CD4-positive, alpha-beta memory T cell (primary cell): Measurements from ENCODE around the gene DGKZ. TPM values are rescaled to one million over a fixed set of nuclear protein-coding genes. Genes with fewer than 3 reads are reported as not detected.
A peak's percentile ranks its signal among the peaks of the same experiment; 100 is the strongest.

Source experiments
- CTCF ChIA-PET: fragments of 350-600 bp; sonication (Branson Sonifier 250); formaldehyde crosslinking; loops from one replicate; lab custom pipeline; 2021; ENCODE audit warnings: inconsistent platforms; ENCODE audit not compliant: partially characterized antibody; lab: Charles Lee
- POLR2A ChIA-PET: fragments of 350-600 bp; sonication (Branson Sonifier 250); formaldehyde crosslinking; loops from one replicate; lab custom pipeline; 2021; ENCODE audit not compliant: partially characterized antibody; lab: Charles Lee
- DNase-seq, 5 donors: peaks; one replicate each; pipeline versions ENCODE4 v3.0.0 to v3.0.0-alpha.2; 2020 to 2022; ENCODE audit warnings: mixed read lengths in 1 of 5
- H3K27ac ChIP-seq: one replicate; pipeline ENCODE4 v1.7.0; 2013; ENCODE audit warnings: low read depth, low read length
- H3K27me3 ChIP-seq: 2 replicates; pipeline ENCODE4 v1.7.0; 2013; ENCODE audit warnings: mild to moderate bottlenecking, low read length, moderate library complexity; ENCODE audit not compliant: insufficient read depth
- H3K36me3 ChIP-seq: 2 replicates; pipeline ENCODE4 v1.7.0; 2013; ENCODE audit warnings: mild to moderate bottlenecking, low read length, moderate library complexity; ENCODE audit not compliant: insufficient read depth
- H3K4me1 ChIP-seq: 2 replicates; pipeline ENCODE4 v1.7.0; 2013; ENCODE audit warnings: mild to moderate bottlenecking, low read length, moderate library complexity; ENCODE audit not compliant: insufficient read depth
- H3K4me3 ChIP-seq, 2 donors: one replicate each; pipeline ENCODE4 v1.7.0; 2013; ENCODE audit warnings: low read length in 2 of 2, mild to moderate bottlenecking in 1 of 2
- H3K9me3 ChIP-seq, 2 donors: one replicate each; pipeline ENCODE4 v1.7.0; 2013; ENCODE audit warnings: low read length in 2 of 2, control low read depth in 1 of 2; ENCODE audit not compliant: control insufficient read depth in 1 of 2
- H3K27ac Mint-ChIP-seq, 7 donors: one replicate each; pipeline ENCODE4 v1.8.0; 2020 to 2021; ENCODE audit warnings: mixed read lengths in 7 of 7, mild to moderate bottlenecking in 6 of 7, inconsistent platforms in 3 of 7, moderate library complexity in 3 of 7
- H3K27me3 Mint-ChIP-seq, 2 donors: one replicate each; pipeline ENCODE4 v1.8.0; 2020 to 2021; ENCODE audit warnings: mixed read lengths in 2 of 2
- H3K36me3 Mint-ChIP-seq, 2 donors: one replicate each; pipeline ENCODE4 v1.8.0; 2020 to 2021; ENCODE audit warnings: mixed read lengths in 2 of 2, inconsistent platforms in 1 of 2, mild to moderate bottlenecking in 1 of 2
- H3K4me1 Mint-ChIP-seq, 4 donors: one replicate each; pipeline ENCODE4 v1.8.0; 2020 to 2021; ENCODE audit warnings: mixed read lengths in 4 of 4, mild to moderate bottlenecking in 1 of 4
- H3K4me3 Mint-ChIP-seq, 8 donors: one replicate each; pipeline ENCODE4 v1.8.0; 2020 to 2021; ENCODE audit warnings: mixed read lengths in 8 of 8, mild to moderate bottlenecking in 7 of 8, moderate library complexity in 6 of 8, inconsistent platforms in 3 of 8
- H3K9me3 Mint-ChIP-seq, 8 donors: one replicate each; pipeline ENCODE4 v1.8.0; 2020 to 2021; ENCODE audit warnings: mixed read lengths in 8 of 8, mild to moderate bottlenecking in 5 of 8, inconsistent platforms in 3 of 8, moderate library complexity in 1 of 8
- intact Hi-C: fragments of 100-400 bp; cut with micrococcal nuclease; formaldehyde crosslinking; loops from one replicate; pipeline ENCODE4 v1.15.1; 2023
- polyA plus RNA-seq, 2 donors: library from polyadenylated mRNA; unstranded; fragments of 300-500 nt; fragmentation: Illumina TruSeq; gene quantifications; one replicate each; pipeline ENCODE4 v1.2.3, GENCODE V29; 2021
- total RNA-seq, 2 experiments: library from RNA; stranded (reverse); gene quantifications; one replicate each; pipeline ENCODE4 v1.2.3, GENCODE V29; 2021

The DGKZ gene
- total and polyA plus RNA-seq, 4 experiments from 2014 or later, result 34.8 to 235 (median 154) TPM

- H3K4me1 Mint-ChIP-seq, result peaks cover 47 to 94% (median 75%) of the 10 kb centered on the region in 4 donors
- Histone ChIP-seq H3K4me3 (peak overlapping the region in 1 of 2 donors; percentile 4), H3K27ac (peak overlapping the region; percentile 27), H3K36me3 (no peaks in the 10 kb centered on the region), H3K9me3 (no peaks in the 10 kb centered on the region), H3K4me1 (peaks cover 86% of the 10 kb centered on the region), H3K27me3 (no peaks in the 10 kb centered on the region)
- peak in 1 of 5 donors; percentile 55 for DNase-seq
- peak overlapping the region in 6 of 7 donors; percentile 55 to 92 (median 80) for H3K27ac Mint-ChIP-seq
- H3K9me3 Mint-ChIP-seq, result peaks cover 0 to 2% (median 0%) of the 10 kb centered on the region in 8 donors
- H3K36me3 Mint-ChIP-seq, result peaks cover 0 to 8% of the 10 kb centered on the region in 2 donors
- peak overlapping the region in 6 of 8 donors; percentile 2 to 62 (median 54) for H3K4me3 Mint-ChIP-seq
- ChIA-PET CTCF (interaction anchor here (1.1 to 17.9 kb wide), 7 partner anchors 10 to 104 kb away, joined by 3 to 469 read pairs (median 4); no protein-coding TSS in a partner anchor), POLR2A (interaction anchor here (0.6 to 14.6 kb wide), 5 partner anchors 9 to 222 kb away, joined by 3 to 262 read pairs (median 6); no protein-coding TSS in a partner anchor)
- intact Hi-C loops, result no loop called here
- H3K27me3 Mint-ChIP-seq, result peaks cover 0 to 2% of the 10 kb centered on the region in 2 donors
Observed at GRCh38 chr11:46342239-46342638, 5.0 kb upstream of the DGKZ start.

- Histone ChIP-seq H3K9me3 (no peaks in the 10 kb centered on the region), H3K27me3 (no peaks in the 10 kb centered on the region), H3K4me3 (no peak overlapping the region), H3K27ac (no peak overlapping the region), H3K4me1 (peaks cover 77% of the 10 kb centered on the region), H3K36me3 (no peaks in the 10 kb centered on the region)
- peaks cover 0 to 2% (median 0%) of the 10 kb centered on the region in 8 donors for H3K9me3 Mint-ChIP-seq
- H3K36me3 Mint-ChIP-seq, result peaks cover 0 to 8% of the 10 kb centered on the region in 2 donors
- CTCF ChIA-PET, result interaction anchor here (1.2 to 17.9 kb wide), 6 partner anchors 9 to 29 kb away, joined by 3 to 469 read pairs (median 8); no protein-coding TSS in a partner anchor
- H3K4me3 Mint-ChIP-seq, result peak overlapping the region in 3 of 8 donors; percentile 6 to 92 (median 13)
- intact Hi-C loops, result no loop called here
- DNase-seq, result no peak
- H3K27ac Mint-ChIP-seq, result peak overlapping the region; percentile 16 to 92 (median 66)
- POLR2A ChIA-PET, result interaction anchor here (1.1 to 14.7 kb wide), 4 partner anchors 8 to 22 kb away, joined by 6 to 334 read pairs (median 136); no protein-coding TSS in a partner anchor
- H3K4me1 Mint-ChIP-seq, result peaks cover 45 to 85% (median 70%) of the 10 kb centered on the region in 4 donors
- peaks cover 0 to 2% of the 10 kb centered on the region in 2 donors for H3K27me3 Mint-ChIP-seq
Observed at GRCh38 chr11:46343520-46343919, 3.7 kb upstream of the DGKZ start.

GRCh38 chr11:46345131-46345597 lies 2.1 kb upstream of the DGKZ start:
- CTCF ChIA-PET, result interaction anchor here (0.9 to 17.9 kb wide), 7 partner anchors 14 to 184 kb away, joined by 3 to 469 read pairs (median 5); no protein-coding TSS in a partner anchor
- peaks cover 6 to 22% of the 10 kb centered on the region in 2 donors for H3K36me3 Mint-ChIP-seq
- intact Hi-C loops, result loop anchor here (5.0 kb wide), 1 partner anchor 37 kb away; the partner anchor contains the start of gene MDK
- Histone ChIP-seq H3K4me3 (peak overlapping the region; percentile 47 to 68), H3K27ac (peak overlapping the region; percentile 68), H3K4me1 (peaks cover 79% of the 10 kb centered on the region), H3K27me3 (no peaks in the 10 kb centered on the region), H3K36me3 (no peaks in the 10 kb centered on the region), H3K9me3 (no peaks in the 10 kb centered on the region)
- DNase-seq, result no peak
- H3K27me3 Mint-ChIP-seq, result peaks cover 0 to 2% of the 10 kb centered on the region in 2 donors
- peak overlapping the region; percentile 85 to 95 (median 90) for H3K4me3 Mint-ChIP-seq
- POLR2A ChIA-PET, result interaction anchor here (1.1 to 14.7 kb wide), 6 partner anchors 13 to 427 kb away, joined by 3 to 334 read pairs (median 4); partner anchors contain the start of genes MDK and PEX16
- peaks cover 54 to 88% (median 74%) of the 10 kb centered on the region in 4 donors for H3K4me1 Mint-ChIP-seq
- peak overlapping the region; percentile 65 to 92 (median 82) for H3K27ac Mint-ChIP-seq
- H3K9me3 Mint-ChIP-seq, result peaks cover 0 to 2% (median 0%) of the 10 kb centered on the region in 8 donors

GRCh38 chr11:46345881-46346484 lies 1.3 kb upstream of the DGKZ start:
- no peaks in the 10 kb centered on the region for H3K9me3 ChIP-seq
- POLR2A ChIA-PET, result interaction anchor here (1.1 to 14.7 kb wide), 6 partner anchors 14 to 428 kb away, joined by 3 to 334 read pairs (median 4); partner anchors contain the start of genes MDK and PEX16
- peak overlapping the region; percentile 68 for H3K27ac ChIP-seq
- peak overlapping the region; percentile 13 to 68 for H3K4me3 ChIP-seq
- no peaks in the 10 kb centered on the region for H3K36me3 ChIP-seq
- intact Hi-C loops, result loop anchor here (2.0 to 5.0 kb wide), 2 partner anchors 36 to 183 kb away; partner anchors contain the start of gene MDK
- Mint-ChIP-seq H3K9me3 (peaks cover 0 to 2% (median 0%) of the 10 kb centered on the region in 8 donors), H3K4me3 (peak overlapping the region; percentile 85 to 95 (median 90)), H3K27ac (peak overlapping the region; percentile 82 to 97 (median 85)), H3K27me3 (peaks cover 0 to 2% of the 10 kb centered on the region in 2 donors), H3K4me1 (peaks cover 56 to 94% (median 76%) of the 10 kb centered on the region in 4 donors), H3K36me3 (peaks cover 6 to 22% of the 10 kb centered on the region in 2 donors)
- H3K4me1 ChIP-seq, result peaks cover 84% of the 10 kb centered on the region
- H3K27me3 ChIP-seq, result no peaks in the 10 kb centered on the region
- CTCF ChIA-PET, result interaction anchor here (0.9 to 17.9 kb wide), 9 partner anchors 8 to 183 kb away, joined by 3 to 469 read pairs (median 5); no protein-coding TSS in a partner anchor
- peak in 1 of 5 donors; percentile 64 for DNase-seq

GRCh38 chr11:46347637-46348311 lies 511 bp downstream of the DGKZ start:
- H3K36me3 Mint-ChIP-seq, result peaks cover 6 to 31% of the 10 kb centered on the region in 2 donors
- ChIA-PET CTCF (interaction anchor here (0.6 to 17.9 kb wide), 10 partner anchors 8 to 181 kb away, joined by 3 to 469 read pairs (median 5); no protein-coding TSS in a partner anchor), POLR2A (interaction anchor here (0.8 to 14.7 kb wide), 9 partner anchors 9 to 270 kb away, joined by 3 to 334 read pairs (median 5); partner anchors contain the start of genes ATG13, HARBI1 and MDK)
- H3K4me1 ChIP-seq, result peaks cover 84% of the 10 kb centered on the region
- H3K27ac ChIP-seq, result peak overlapping the region; percentile 83
- H3K36me3 ChIP-seq, result no peaks in the 10 kb centered on the region
- peak overlapping the region; percentile 83 to 89 for H3K4me3 ChIP-seq
- H3K4me1 Mint-ChIP-seq, result peaks cover 47 to 94% (median 73%) of the 10 kb centered on the region in 4 donors
- H3K9me3 ChIP-seq, result no peaks in the 10 kb centered on the region
- H3K27me3 Mint-ChIP-seq, result peaks cover 0 to 2% of the 10 kb centered on the region in 2 donors
- peaks cover 0 to 2% (median 0%) of the 10 kb centered on the region in 8 donors for H3K9me3 Mint-ChIP-seq
- peak in 1 of 5 donors; percentile 51 for DNase-seq
- peak overlapping the region; percentile 91 to 99 (median 94) for H3K4me3 Mint-ChIP-seq
- peak overlapping the region; percentile 53 to 97 (median 93) for H3K27ac Mint-ChIP-seq
- intact Hi-C loops, result loop anchor here (1.0 to 5.0 kb wide), 5 partner anchors 16 to 270 kb away; partner anchors contain the start of genes ATG13, HARBI1, MDK and PHF21A
- no peaks in the 10 kb centered on the region for H3K27me3 ChIP-seq
